Measurements from ENCODE around the gene NECTIN1.
"Not testable (repeated sequence)": the region's sequence is repeated elsewhere in the genome, so short reads cannot be mapped to it uniquely, and the experiment has no call there.

The NECTIN1 gene

GRCh38 chr11:119605137-119605665, 123.8 kb downstream of the NECTIN1 start:
- no peak for DNase-seq (ENCODE audit: low read depth)
- Histone ChIP-seq H3K9me3 (ENCODE audit: control insufficient read depth, low read length) (no peaks in the 10 kb centered on the region), H3K9ac (ENCODE audit: low read length) (no peak overlapping the region), H3K27me3 (replicated peaks; ENCODE audit: control insufficient read depth, insufficient read depth, low read length) (peaks cover 10% of the 10 kb centered on the region), H3K4me3 (ENCODE audit: low read length) (no peak overlapping the region), H3K36me3 (ENCODE audit: control insufficient read depth, insufficient read depth, low read length, severe bottlenecking) (no peaks in the 10 kb centered on the region), H3K4me1 (ENCODE audit: control insufficient read depth, insufficient read depth, low read length) (no peaks in the 10 kb centered on the region)

- Histone ChIP-seq H3K4me1 (ENCODE audit: control insufficient read depth, insufficient read depth, low read length) (peaks cover 8% of the 10 kb centered on the region), H3K27me3 (replicated peaks; ENCODE audit: control insufficient read depth, insufficient read depth, low read length) (peaks cover 10% of the 10 kb centered on the region), H3K36me3 (ENCODE audit: control insufficient read depth, insufficient read depth, low read length, severe bottlenecking) (no peaks in the 10 kb centered on the region), H3K9ac (ENCODE audit: low read length) (no peak overlapping the region), H3K9me3 (ENCODE audit: control insufficient read depth, low read length) (no peaks in the 10 kb centered on the region), H3K4me3 (ENCODE audit: low read length) (no peak overlapping the region)
- no peak for DNase-seq (ENCODE audit: low read depth)
Measured at GRCh38 chr11:119602745-119603373, 126.1 kb downstream of the NECTIN1 start.

GRCh38 chr11:119599864-119600541, 129.0 kb downstream of the NECTIN1 start:
- Histone ChIP-seq H3K36me3 (ENCODE audit: control insufficient read depth, insufficient read depth, low read length, severe bottlenecking) (no peaks in the 10 kb centered on the region), H3K4me3 (ENCODE audit: low read length) (no peak overlapping the region), H3K27me3 (replicated peaks; ENCODE audit: control insufficient read depth, insufficient read depth, low read length) (peaks cover 4% of the 10 kb centered on the region), H3K9ac (ENCODE audit: low read length) (no peak overlapping the region), H3K4me1 (ENCODE audit: control insufficient read depth, insufficient read depth, low read length) (peaks cover 18% of the 10 kb centered on the region), H3K9me3 (ENCODE audit: control insufficient read depth, low read length) (no peaks in the 10 kb centered on the region)
- no peak for DNase-seq (ENCODE audit: low read depth)

GRCh38 chr11:119595941-119596340, 133.1 kb downstream of the NECTIN1 start:
- not testable (repeated sequence) for H3K27me3 ChIP-seq (replicated peaks; ENCODE audit: control insufficient read depth, insufficient read depth, low read length); H3K36me3 ChIP-seq (ENCODE audit: control insufficient read depth, insufficient read depth, low read length, severe bottlenecking); H3K9me3 ChIP-seq (ENCODE audit: control insufficient read depth, low read length); H3K9ac ChIP-seq (ENCODE audit: low read length); DNase-seq (ENCODE audit: low read depth); H3K4me3 ChIP-seq (ENCODE audit: low read length)
- peaks cover 41% of the 10 kb centered on the region for H3K4me1 ChIP-seq (ENCODE audit: control insufficient read depth, insufficient read depth, low read length)

- Histone ChIP-seq H3K36me3 (ENCODE audit: control insufficient read depth, insufficient read depth, low read length, severe bottlenecking) (no peaks in the 10 kb centered on the region), H3K9ac (ENCODE audit: low read length) (peak overlapping the region; percentile 58), H3K27me3 (replicated peaks; ENCODE audit: control insufficient read depth, insufficient read depth, low read length) (no peaks in the 10 kb centered on the region), H3K9me3 (ENCODE audit: control insufficient read depth, low read length) (no peaks in the 10 kb centered on the region), H3K4me3 (ENCODE audit: low read length) (peak overlapping the region; percentile 51), H3K4me1 (ENCODE audit: control insufficient read depth, insufficient read depth, low read length) (peaks cover 41% of the 10 kb centered on the region)
- peak; percentile 48 for DNase-seq (ENCODE audit: low read depth)
Measured at GRCh38 chr11:119594639-119595249, 134.3 kb downstream of the NECTIN1 start.

- no peaks in the 10 kb centered on the region for H3K9me3 ChIP-seq (ENCODE audit: control insufficient read depth, low read length)
- peaks cover 38% of the 10 kb centered on the region for H3K4me1 ChIP-seq (ENCODE audit: control insufficient read depth, insufficient read depth, low read length)
- no peaks in the 10 kb centered on the region for H3K36me3 ChIP-seq (ENCODE audit: control insufficient read depth, insufficient read depth, low read length, severe bottlenecking)
- no peak overlapping the region for H3K4me3 ChIP-seq (ENCODE audit: low read length)
- DNase-seq (ENCODE audit: low read depth) = no peak
- peak overlapping the region; percentile 37 for H3K9ac ChIP-seq (ENCODE audit: low read length)
- H3K27me3 ChIP-seq (replicated peaks; ENCODE audit: control insufficient read depth, insufficient read depth, low read length) = no peaks in the 10 kb centered on the region
Measured at GRCh38 chr11:119593346-119593745, 135.7 kb downstream of the NECTIN1 start.

- H3K9me3 ChIP-seq (ENCODE audit: control insufficient read depth, low read length) = no peaks in the 10 kb centered on the region
- DNase-seq (ENCODE audit: low read depth) = no peak
- H3K9ac ChIP-seq (ENCODE audit: low read length) = peak overlapping the region; percentile 37
- no peaks in the 10 kb centered on the region for H3K27me3 ChIP-seq (replicated peaks; ENCODE audit: control insufficient read depth, insufficient read depth, low read length)
- H3K4me3 ChIP-seq (ENCODE audit: low read length) = peak overlapping the region; percentile 61
- no peaks in the 10 kb centered on the region for H3K36me3 ChIP-seq (ENCODE audit: control insufficient read depth, insufficient read depth, low read length, severe bottlenecking)
- H3K4me1 ChIP-seq (ENCODE audit: control insufficient read depth, insufficient read depth, low read length) = peaks cover 31% of the 10 kb centered on the region
Measured at GRCh38 chr11:119592642-119593041, 136.4 kb downstream of the NECTIN1 start.

GRCh38 chr11:119591836-119592310, 137.1 kb downstream of the NECTIN1 start:
- no peaks in the 10 kb centered on the region for H3K9me3 ChIP-seq (ENCODE audit: control insufficient read depth, low read length)
- H3K9ac ChIP-seq (ENCODE audit: low read length) = no peak overlapping the region
- DNase-seq (ENCODE audit: low read depth) = no peak
- H3K4me3 ChIP-seq (ENCODE audit: low read length) = no peak overlapping the region
- H3K36me3 ChIP-seq (ENCODE audit: control insufficient read depth, insufficient read depth, low read length, severe bottlenecking) = no peaks in the 10 kb centered on the region
- H3K4me1 ChIP-seq (ENCODE audit: control insufficient read depth, insufficient read depth, low read length) = peaks cover 30% of the 10 kb centered on the region
- H3K27me3 ChIP-seq (replicated peaks; ENCODE audit: control insufficient read depth, insufficient read depth, low read length) = no peaks in the 10 kb centered on the region

- Histone ChIP-seq H3K4me3 (ENCODE audit: low read length) (no peak overlapping the region), H3K36me3 (ENCODE audit: control insufficient read depth, insufficient read depth, low read length, severe bottlenecking) (no peaks in the 10 kb centered on the region), H3K9me3 (ENCODE audit: control insufficient read depth, low read length) (no peaks in the 10 kb centered on the region), H3K9ac (ENCODE audit: low read length) (no peak overlapping the region), H3K4me1 (ENCODE audit: control insufficient read depth, insufficient read depth, low read length) (peaks cover 30% of the 10 kb centered on the region), H3K27me3 (replicated peaks; ENCODE audit: control insufficient read depth, insufficient read depth, low read length) (no peaks in the 10 kb centered on the region)
- no peak for DNase-seq (ENCODE audit: low read depth)
Measured at GRCh38 chr11:119590651-119591351, 138.2 kb downstream of the NECTIN1 start.

GRCh38 chr11:119589001-119589400, 140.0 kb downstream of the NECTIN1 start:
- no peak for DNase-seq (ENCODE audit: low read depth)
- no peaks in the 10 kb centered on the region for H3K9me3 ChIP-seq (ENCODE audit: control insufficient read depth, low read length)
- peaks cover 23% of the 10 kb centered on the region for H3K4me1 ChIP-seq (ENCODE audit: control insufficient read depth, insufficient read depth, low read length)
- no peak overlapping the region for H3K9ac ChIP-seq (ENCODE audit: low read length)
- no peaks in the 10 kb centered on the region for H3K27me3 ChIP-seq (replicated peaks; ENCODE audit: control insufficient read depth, insufficient read depth, low read length)
- H3K4me3 ChIP-seq (ENCODE audit: low read length) = no peak overlapping the region
- no peaks in the 10 kb centered on the region for H3K36me3 ChIP-seq (ENCODE audit: control insufficient read depth, insufficient read depth, low read length, severe bottlenecking)

Measured in adipocyte (in vitro differentiated cells).